GM12864 (cell line): Measurements from ENCODE around the gene RHOT2.

Experiments
- DNase-seq: peaks from one replicate; pipeline ENCODE4 v3.0.0-alpha.2; 2011; ENCODE audit warnings: low read depth
- H3K4me3 ChIP-seq: 2 replicates; pipeline ENCODE4 v1.5.1; 2011; ENCODE audit warnings: mild to moderate bottlenecking, low read depth, low read length, control low read depth
- TF ChIP-seq, protein P1 (sequence below): IDR thresholded peaks from 2 replicates; pipeline ENCODE4 v1.5.1; 2011; ENCODE audit warnings: low read depth, mild to moderate bottlenecking, moderate library complexity, low read length, control low read depth, inconsistent platforms; ENCODE audit errors: missing control alignments

The RHOT2 gene

GRCh38 chr16:714079-714478, 46.1 kb downstream of the RHOT2 start:
- TF ChIP-seq, protein P1, sequence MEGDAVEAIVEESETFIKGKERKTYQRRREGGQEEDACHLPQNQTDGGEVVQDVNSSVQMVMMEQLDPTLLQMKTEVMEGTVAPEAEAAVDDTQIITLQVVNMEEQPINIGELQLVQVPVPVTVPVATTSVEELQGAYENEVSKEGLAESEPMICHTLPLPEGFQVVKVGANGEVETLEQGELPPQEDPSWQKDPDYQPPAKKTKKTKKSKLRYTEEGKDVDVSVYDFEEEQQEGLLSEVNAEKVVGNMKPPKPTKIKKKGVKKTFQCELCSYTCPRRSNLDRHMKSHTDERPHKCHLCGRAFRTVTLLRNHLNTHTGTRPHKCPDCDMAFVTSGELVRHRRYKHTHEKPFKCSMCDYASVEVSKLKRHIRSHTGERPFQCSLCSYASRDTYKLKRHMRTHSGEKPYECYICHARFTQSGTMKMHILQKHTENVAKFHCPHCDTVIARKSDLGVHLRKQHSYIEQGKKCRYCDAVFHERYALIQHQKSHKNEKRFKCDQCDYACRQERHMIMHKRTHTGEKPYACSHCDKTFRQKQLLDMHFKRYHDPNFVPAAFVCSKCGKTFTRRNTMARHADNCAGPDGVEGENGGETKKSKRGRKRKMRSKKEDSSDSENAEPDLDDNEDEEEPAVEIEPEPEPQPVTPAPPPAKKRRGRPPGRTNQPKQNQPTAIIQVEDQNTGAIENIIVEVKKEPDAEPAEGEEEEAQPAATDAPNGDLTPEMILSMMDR, result no peak
- no peak for DNase-seq
- no peak overlapping the region for H3K4me3 ChIP-seq

DNA sequence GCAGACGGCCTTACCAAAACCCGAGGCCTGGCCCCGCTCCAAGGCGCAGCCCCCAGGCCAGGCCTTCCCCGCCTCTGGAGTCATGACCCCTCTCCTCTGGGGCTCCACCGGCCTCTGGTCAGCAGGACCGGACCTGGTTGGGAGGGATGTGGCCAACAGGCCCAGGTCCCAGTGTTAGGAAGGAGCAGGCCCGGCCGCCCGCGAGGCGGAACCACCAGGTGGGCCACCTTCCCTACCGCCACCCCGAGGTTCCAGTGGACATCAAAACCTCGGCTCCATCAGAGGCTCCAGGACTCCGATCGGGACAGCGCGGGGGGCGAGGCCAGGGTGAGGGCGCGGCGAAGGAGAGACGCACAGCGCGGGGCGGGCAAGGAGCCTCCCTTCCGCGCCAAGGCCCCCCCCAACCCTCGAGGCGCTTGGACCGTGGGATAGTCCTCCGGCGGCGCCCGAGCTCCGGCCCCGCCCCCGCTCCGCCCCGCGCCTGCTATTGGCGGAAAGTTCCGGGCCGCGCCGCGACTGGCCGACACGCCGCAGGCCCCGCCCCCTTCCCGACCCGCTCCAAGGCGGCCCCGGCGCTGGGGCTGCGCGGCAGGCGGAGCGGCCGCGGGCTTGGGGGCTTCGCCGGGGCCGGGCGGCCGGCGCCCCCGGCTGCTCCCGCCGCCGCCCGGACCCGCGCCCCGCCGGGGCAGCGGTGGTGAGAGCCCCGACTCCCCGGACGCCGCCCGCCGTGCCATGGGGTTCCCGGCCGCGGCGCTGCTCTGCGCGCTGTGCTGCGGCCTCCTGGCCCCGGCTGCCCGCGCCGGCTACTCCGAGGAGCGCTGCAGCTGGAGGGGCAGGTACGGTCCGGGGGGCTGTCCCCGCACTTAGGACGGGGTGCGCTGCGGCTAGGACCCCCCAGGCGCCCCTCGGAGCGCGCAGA, 46.9 kb downstream of the RHOT2 start, which contains the start of gene METRN:
METRN (plus strand) TSS at position 561 of the 919 bp plus-strand sequence; CDS start at position 733, 172 bp downstream.
- TF ChIP-seq, protein P1, result no peak
- H3K4me3 ChIP-seq, result peak within 1 kb of the TSS; percentile 56
- DNase-seq, result no peak

- H3K4me3 ChIP-seq, result peak overlapping the region; percentile 56
- TF ChIP-seq, protein P1, result no peak
- no peak for DNase-seq
Observed at GRCh38 chr16:715477-716199, 47.7 kb downstream of the RHOT2 start.

- DNase-seq, result no peak
- no peak overlapping the region for H3K4me3 ChIP-seq
- TF ChIP-seq, protein P1, result no peak
Observed at GRCh38 chr16:716200-716568, 48.3 kb downstream of the RHOT2 start.

- TF ChIP-seq, protein P1, result no peak
- H3K4me3 ChIP-seq, result no peak overlapping the region
- DNase-seq, result no peak
Observed at GRCh38 chr16:716768-717325, 48.9 kb downstream of the RHOT2 start.

DNA sequence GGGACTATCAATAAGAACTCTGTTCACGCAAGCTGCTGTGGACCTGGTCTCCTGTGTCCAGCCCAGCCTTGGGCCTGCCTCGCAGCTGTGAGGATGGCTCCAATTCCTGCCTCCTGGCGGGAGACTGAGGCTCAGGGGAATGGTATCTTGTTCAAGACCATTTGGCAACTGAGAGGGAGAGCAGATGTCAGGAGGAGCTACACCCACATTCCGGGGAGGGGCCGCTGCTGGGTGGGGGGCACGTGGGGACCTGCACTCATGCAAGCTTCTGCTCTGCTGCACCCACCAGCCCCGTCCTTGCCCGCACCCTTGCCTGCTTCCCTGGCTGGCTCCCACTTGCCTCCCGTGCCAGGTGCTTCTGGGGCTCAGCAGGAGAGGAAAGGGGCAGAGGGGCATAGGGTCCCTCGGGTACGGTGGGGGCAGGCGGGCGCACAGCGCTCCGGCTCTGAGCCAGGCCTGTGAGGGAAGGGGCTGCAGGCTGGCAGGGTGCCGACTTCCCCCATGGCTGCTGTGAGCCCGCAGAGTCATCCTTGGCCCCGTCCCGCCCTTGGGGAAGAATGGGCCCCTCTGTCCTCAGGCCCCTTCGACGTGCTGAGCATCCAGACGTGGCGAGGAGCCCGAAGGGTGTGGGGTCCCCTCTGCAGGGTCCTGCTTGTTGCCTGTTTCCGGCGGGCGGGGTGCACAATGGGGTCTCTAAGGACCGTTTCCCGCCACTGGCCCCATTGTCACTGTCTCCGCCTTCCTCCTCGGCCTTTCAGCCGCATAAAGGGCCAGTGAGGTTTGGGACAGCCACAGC, 49.7 kb downstream of the RHOT2 start:
- TF ChIP-seq, protein P1, result no peak
- no peak for DNase-seq
- no peak overlapping the region for H3K4me3 ChIP-seq
